Neuron (in vitro differentiated cells): Measurements from ENCODE around the gene SHROOM3.

ENCODE experiments used
- H2AFZ ChIP-seq: one replicate; pipeline ENCODE4 v1.6.1; 2013; ENCODE audit warnings: low read depth, mild to moderate bottlenecking, inconsistent platforms, low read length, moderate library complexity
- H3K27me3 ChIP-seq: one replicate; pipeline ENCODE4 v1.6.1; 2013; ENCODE audit warnings: low read length; ENCODE audit not compliant: insufficient read depth
- H3K36me3 ChIP-seq: one replicate; pipeline ENCODE4 v1.6.1; 2013; ENCODE audit warnings: low read length; ENCODE audit not compliant: insufficient read depth
- H3K4me1 ChIP-seq: one replicate; pipeline ENCODE4 v1.6.1; 2013; ENCODE audit warnings: low read length; ENCODE audit not compliant: insufficient read depth
- H3K4me3 ChIP-seq: 2 replicates; pipeline ENCODE4 v1.5.1; 2013; ENCODE audit warnings: mild to moderate bottlenecking, low read length, moderate library complexity
- H3K9me3 ChIP-seq: one replicate; pipeline ENCODE4 v1.6.1; 2013; ENCODE audit warnings: low read length

Gene SHROOM3

GRCh38 chr4:76540486-76540885, 105.5 kb downstream of the SHROOM3 start:
- Histone ChIP-seq H3K36me3 (peaks cover 2% of the 10 kb centered on the region), H3K9me3 (peaks cover 6% of the 10 kb centered on the region), H3K4me3 (no peak overlapping the region), H3K27me3 (no peaks in the 10 kb centered on the region), H2AFZ (no peak overlapping the region), H3K4me1 (peaks cover 18% of the 10 kb centered on the region)

- no peak overlapping the region for H2AFZ ChIP-seq
- H3K9me3 ChIP-seq = peaks cover 6% of the 10 kb centered on the region
- peaks cover 18% of the 10 kb centered on the region for H3K4me1 ChIP-seq
- peaks cover 2% of the 10 kb centered on the region for H3K36me3 ChIP-seq
- H3K27me3 ChIP-seq = no peaks in the 10 kb centered on the region
- H3K4me3 ChIP-seq = no peak overlapping the region
Measured at GRCh38 chr4:76543378-76543777, 108.3 kb downstream of the SHROOM3 start.

- H3K9me3 ChIP-seq = peaks cover 6% of the 10 kb centered on the region
- peaks cover 2% of the 10 kb centered on the region for H3K36me3 ChIP-seq
Measured at GRCh38 chr4:76544725-76545124, 109.7 kb downstream of the SHROOM3 start.

GRCh38 chr4:76545226-76545884, 110.3 kb downstream of the SHROOM3 start:
- H2AFZ ChIP-seq = no peak overlapping the region
- peaks cover 2% of the 10 kb centered on the region for H3K36me3 ChIP-seq
- H3K27me3 ChIP-seq = no peaks in the 10 kb centered on the region
- H3K4me1 ChIP-seq = peaks cover 18% of the 10 kb centered on the region
- H3K9me3 ChIP-seq = peaks cover 6% of the 10 kb centered on the region
- H3K4me3 ChIP-seq = no peak overlapping the region

More at GRCh38 chr4:76544725-76545124, 109.7 kb downstream of the SHROOM3 start:
- Histone ChIP-seq H3K27me3 (no peaks in the 10 kb centered on the region), H2AFZ (no peak overlapping the region), H3K4me3 (no peak overlapping the region), H3K4me1 (peaks cover 18% of the 10 kb centered on the region)

GRCh38 chr4:76546327-76546726, 111.3 kb downstream of the SHROOM3 start:
- Histone ChIP-seq H3K4me3 (no peak overlapping the region), H3K27me3 (no peaks in the 10 kb centered on the region), H3K9me3 (peaks cover 6% of the 10 kb centered on the region), H3K36me3 (peaks cover 2% of the 10 kb centered on the region), H2AFZ (no peak overlapping the region), H3K4me1 (peaks cover 17% of the 10 kb centered on the region)

- H3K9me3 ChIP-seq = peaks cover 6% of the 10 kb centered on the region
- peaks cover 2% of the 10 kb centered on the region for H3K36me3 ChIP-seq
- H3K4me3 ChIP-seq = no peak overlapping the region
- peaks cover 11% of the 10 kb centered on the region for H3K4me1 ChIP-seq
- no peak overlapping the region for H2AFZ ChIP-seq
- H3K27me3 ChIP-seq = no peaks in the 10 kb centered on the region
Measured at GRCh38 chr4:76546759-76547742, 112.0 kb downstream of the SHROOM3 start.

- Histone ChIP-seq H3K36me3 (no peaks in the 10 kb centered on the region), H3K9me3 (no peaks in the 10 kb centered on the region)
Measured at GRCh38 chr4:76548704-76549103, 113.7 kb downstream of the SHROOM3 start.

GRCh38 chr4:76549765-76550164, 114.7 kb downstream of the SHROOM3 start:
- H3K4me1 ChIP-seq = peaks cover 11% of the 10 kb centered on the region
- H3K27me3 ChIP-seq = no peaks in the 10 kb centered on the region
- no peak overlapping the region for H3K4me3 ChIP-seq
- peaks cover 5% of the 10 kb centered on the region for H3K9me3 ChIP-seq
- no peak overlapping the region for H2AFZ ChIP-seq
- no peaks in the 10 kb centered on the region for H3K36me3 ChIP-seq

More at GRCh38 chr4:76548704-76549103, 113.7 kb downstream of the SHROOM3 start:
- no peak overlapping the region for H3K4me3 ChIP-seq
- peaks cover 11% of the 10 kb centered on the region for H3K4me1 ChIP-seq
- H2AFZ ChIP-seq = no peak overlapping the region
- H3K27me3 ChIP-seq = no peaks in the 10 kb centered on the region

GRCh38 chr4:76550966-76551780, 116.1 kb downstream of the SHROOM3 start:
- Histone ChIP-seq H3K4me1 (peaks cover 10% of the 10 kb centered on the region), H3K9me3 (peaks cover 5% of the 10 kb centered on the region), H3K27me3 (no peaks in the 10 kb centered on the region), H3K36me3 (peaks cover 3% of the 10 kb centered on the region), H3K4me3 (no peak overlapping the region), H2AFZ (no peak overlapping the region)

GRCh38 chr4:76554630-76555029, 119.6 kb downstream of the SHROOM3 start:
- H3K4me3 ChIP-seq = no peak overlapping the region
- peaks cover 5% of the 10 kb centered on the region for H3K9me3 ChIP-seq
- H3K4me1 ChIP-seq = peaks cover 21% of the 10 kb centered on the region
- no peaks in the 10 kb centered on the region for H3K27me3 ChIP-seq
- H3K36me3 ChIP-seq = peaks cover 3% of the 10 kb centered on the region
- no peak overlapping the region for H2AFZ ChIP-seq

- peaks cover 36% of the 10 kb centered on the region for H3K4me1 ChIP-seq
- peaks cover 3% of the 10 kb centered on the region for H3K36me3 ChIP-seq
- H2AFZ ChIP-seq = no peak overlapping the region
- H3K4me3 ChIP-seq = no peak overlapping the region
- H3K9me3 ChIP-seq = peaks cover 5% of the 10 kb centered on the region
- H3K27me3 ChIP-seq = no peaks in the 10 kb centered on the region
Measured at GRCh38 chr4:76556452-76556851, 121.4 kb downstream of the SHROOM3 start.

GRCh38 chr4:76558396-76559235, 123.6 kb downstream of the SHROOM3 start:
- Histone ChIP-seq H3K36me3 (peaks cover 3% of the 10 kb centered on the region), H3K9me3 (peaks cover 5% of the 10 kb centered on the region), H3K4me3 (peak overlapping the region; percentile 8), H2AFZ (no peak overlapping the region), H3K4me1 (peaks cover 48% of the 10 kb centered on the region), H3K27me3 (no peaks in the 10 kb centered on the region)
